Omental fat pad (tissue), 4 donors: ENCODE results near the gene GHRH. TPM values are rescaled to one million over a fixed set of nuclear protein-coding genes. Genes with fewer than 3 reads are reported as not detected.

Experiments
- ATAC-seq: fragments of 150-250 bp; one replicate; pipeline ENCODE4 v1.9.1; 2016; ENCODE audit warnings: mild to moderate bottlenecking, moderate library complexity; ENCODE audit not compliant: low FRiP score
- DNase-seq: peaks from one replicate; pipeline ENCODE4 v3.0.0-alpha.2; 2019; ENCODE audit warnings: low spot score
- CTCF ChIP-seq, 3 donors: fragments of 450-650 bp; IDR thresholded peaks; one replicate each; pipeline ENCODE4 v1.5.1; 2016 to 2017; ENCODE audit warnings: antibody characterized with exemption in 3 of 3, mild to moderate bottlenecking in 3 of 3, moderate library complexity in 2 of 3
- total RNA-seq, 4 donors: library from RNA; depleted of rRNA; stranded (reverse); fragments of >200 nt; gene quantifications; one replicate each; pipeline ENCODE4 v1.1.0, GENCODE V29; 2016

GHRH gene
- total RNA-seq, 4 donors from 2014 or later: not detected

GRCh38 chr20:37257988-37258387 is 3.6 kb downstream of the GHRH start:
- DNase-seq (no peak), ATAC-seq (no peak)
- TF ChIP-seq CTCF (IDR thresholded peaks at IDR 0.05): no peak

- ATAC-seq (no peak), DNase-seq (no peak)
- TF ChIP-seq CTCF (IDR thresholded peaks at IDR 0.05): no peak
Observed at GRCh38 chr20:37257530-37257929, 4.1 kb downstream of the GHRH start.

- ATAC-seq (no peak), DNase-seq (no peak)
- TF ChIP-seq CTCF (IDR thresholded peaks at IDR 0.05): no peak
Observed at GRCh38 chr20:37256286-37256685, 5.3 kb downstream of the GHRH start.

GRCh38 chr20:37254114-37254878 is 7.3 kb downstream of the GHRH start:
- ATAC-seq: no peak
- TF ChIP-seq CTCF (IDR thresholded peaks at IDR 0.05): no peak

GRCh38 chr20:37253087-37253486 is 8.5 kb downstream of the GHRH start:
- DNase-seq: no peak
- no peak for TF ChIP-seq CTCF (IDR thresholded peaks at IDR 0.05)
- no peak for ATAC-seq

More at GRCh38 chr20:37254114-37254878, 7.3 kb downstream of the GHRH start:
- no peak for DNase-seq

- ATAC-seq (no peak), DNase-seq (no peak)
- TF ChIP-seq CTCF (IDR thresholded peaks at IDR 0.05): no peak
Observed at GRCh38 chr20:37251825-37252477, 9.7 kb downstream of the GHRH start.

- no peak for TF ChIP-seq CTCF (IDR thresholded peaks at IDR 0.05)
- ATAC-seq: no peak
Observed at GRCh38 chr20:37249304-37249703, 12.3 kb downstream of the GHRH start.

More at GRCh38 chr20:37249304-37249703, 12.3 kb downstream of the GHRH start:
- no peak for DNase-seq
